AG09309 (cell line): ENCODE measurements around the gene ADAMTS16.

Experiments used
- DNase-seq: peaks from one replicate; pipeline ENCODE4 v3.0.0-alpha.2; 2010; ENCODE audit warnings: low read depth
- H3K4me3 ChIP-seq: 2 replicates; pipeline ENCODE4 v1.5.1; 2011; ENCODE audit warnings: mild to moderate bottlenecking, low read depth, low read length, moderate library complexity; ENCODE audit not compliant: control insufficient read depth
- TF ChIP-seq, protein P1 (sequence below): IDR thresholded peaks from 2 replicates; pipeline ENCODE4 v1.5.1; 2011; ENCODE audit warnings: mild to moderate bottlenecking, low read depth, low read length, inconsistent platforms; ENCODE audit not compliant: insufficient read depth, control insufficient read depth; ENCODE audit errors: missing control alignments

Gene ADAMTS16

DNA sequence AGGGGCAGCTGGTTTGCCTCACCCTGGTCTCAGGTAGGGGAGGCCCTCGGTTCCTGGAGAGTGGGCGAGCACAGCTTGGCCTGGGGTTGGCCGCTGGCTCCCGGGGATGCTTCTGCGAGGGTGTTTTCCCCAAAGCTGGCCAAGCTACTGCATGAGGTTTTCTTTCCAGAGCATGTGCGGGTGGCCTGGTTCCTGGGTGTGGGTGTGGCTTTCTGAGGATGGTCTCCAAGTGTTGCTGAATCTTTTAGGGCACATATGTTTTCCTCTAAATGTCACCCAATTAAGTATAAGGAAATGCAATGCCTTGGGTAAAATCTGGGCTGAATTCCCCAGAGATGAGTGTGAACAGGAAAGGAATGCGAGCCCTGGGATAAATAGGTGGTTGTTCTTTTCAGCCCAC is 166.6 kb downstream of the ADAMTS16 start:
- H3K4me3 ChIP-seq: no peak overlapping the region
- peak; percentile 70 for DNase-seq
- TF ChIP-seq, protein P1, sequence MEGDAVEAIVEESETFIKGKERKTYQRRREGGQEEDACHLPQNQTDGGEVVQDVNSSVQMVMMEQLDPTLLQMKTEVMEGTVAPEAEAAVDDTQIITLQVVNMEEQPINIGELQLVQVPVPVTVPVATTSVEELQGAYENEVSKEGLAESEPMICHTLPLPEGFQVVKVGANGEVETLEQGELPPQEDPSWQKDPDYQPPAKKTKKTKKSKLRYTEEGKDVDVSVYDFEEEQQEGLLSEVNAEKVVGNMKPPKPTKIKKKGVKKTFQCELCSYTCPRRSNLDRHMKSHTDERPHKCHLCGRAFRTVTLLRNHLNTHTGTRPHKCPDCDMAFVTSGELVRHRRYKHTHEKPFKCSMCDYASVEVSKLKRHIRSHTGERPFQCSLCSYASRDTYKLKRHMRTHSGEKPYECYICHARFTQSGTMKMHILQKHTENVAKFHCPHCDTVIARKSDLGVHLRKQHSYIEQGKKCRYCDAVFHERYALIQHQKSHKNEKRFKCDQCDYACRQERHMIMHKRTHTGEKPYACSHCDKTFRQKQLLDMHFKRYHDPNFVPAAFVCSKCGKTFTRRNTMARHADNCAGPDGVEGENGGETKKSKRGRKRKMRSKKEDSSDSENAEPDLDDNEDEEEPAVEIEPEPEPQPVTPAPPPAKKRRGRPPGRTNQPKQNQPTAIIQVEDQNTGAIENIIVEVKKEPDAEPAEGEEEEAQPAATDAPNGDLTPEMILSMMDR: no peak

DNA sequence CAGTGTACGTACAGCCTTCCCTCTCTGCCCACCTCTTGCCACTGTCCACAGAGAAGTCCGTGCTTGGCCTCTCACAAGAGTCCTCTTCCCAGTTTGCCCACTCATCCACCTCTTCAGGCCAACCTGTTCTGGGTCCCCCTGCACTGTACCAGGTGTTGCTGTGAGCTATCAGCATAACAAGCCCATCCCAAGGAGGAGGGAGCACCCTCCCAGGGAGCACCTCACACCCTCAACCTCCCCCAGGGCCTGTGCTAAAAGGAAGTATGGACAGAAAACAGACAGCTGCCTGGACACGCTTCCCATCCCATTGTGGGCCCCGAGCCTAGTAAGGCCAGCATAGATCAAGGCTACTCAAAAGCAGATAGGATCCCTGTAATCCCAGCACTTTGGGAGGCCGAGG is 168.2 kb downstream of the ADAMTS16 start:
- H3K4me3 ChIP-seq: no peak overlapping the region
- DNase-seq: no peak
- TF ChIP-seq, protein P1: no peak

GRCh38 chr5:5309645-5310044 is 169.5 kb downstream of the ADAMTS16 start:
- TF ChIP-seq, protein P1: no peak
- DNase-seq: no peak
- H3K4me3 ChIP-seq: no peak overlapping the region

DNA sequence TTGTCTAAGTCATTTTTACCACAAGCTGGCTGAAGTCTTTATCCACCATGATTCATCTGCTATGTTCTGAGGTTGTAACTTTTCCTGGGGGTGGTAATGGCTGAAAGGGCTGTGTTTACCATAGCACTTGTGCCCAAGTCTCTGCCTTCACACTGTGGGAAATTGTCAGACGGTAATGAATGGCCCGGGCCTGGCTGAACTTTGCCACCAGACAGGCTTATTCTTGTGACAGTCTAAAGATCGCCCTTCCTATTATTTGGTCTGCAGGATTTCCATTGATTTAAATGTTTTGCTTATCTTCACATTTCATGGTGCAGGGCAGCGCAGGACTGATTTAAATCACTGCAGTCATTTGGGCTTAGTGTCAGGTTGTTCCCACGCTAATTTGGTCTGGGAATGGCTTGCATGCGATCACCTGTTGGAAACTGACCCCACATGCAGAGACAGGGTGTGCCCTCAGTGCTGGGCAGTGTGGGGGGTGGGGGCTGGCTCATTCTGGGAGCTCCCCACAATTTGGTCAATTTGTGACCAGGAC is 173.0 kb downstream of the ADAMTS16 start:
- H3K4me3 ChIP-seq: no peak overlapping the region
- TF ChIP-seq, protein P1: no peak
- peak; percentile 28 for DNase-seq

DNA sequence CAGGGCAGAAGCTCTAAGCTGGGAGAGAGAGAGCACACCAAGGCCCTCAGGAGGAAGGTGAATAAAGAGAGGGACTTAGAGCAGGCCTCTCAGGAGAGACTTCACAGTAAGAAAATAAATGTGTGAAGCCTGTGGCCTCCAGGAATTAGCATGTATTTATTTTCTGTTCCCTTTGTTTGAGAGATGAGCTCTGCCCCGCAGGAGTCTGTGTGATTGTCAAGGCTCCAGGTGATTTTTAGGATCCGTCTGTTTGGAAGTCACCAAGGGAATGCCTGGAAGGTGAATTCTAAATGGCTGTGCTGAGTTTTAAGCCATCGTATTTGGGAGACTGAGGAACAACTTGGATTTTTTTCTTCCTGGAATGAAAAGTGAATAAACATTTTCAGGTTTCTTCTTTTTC is 174.0 kb downstream of the ADAMTS16 start:
- H3K4me3 ChIP-seq: no peak overlapping the region
- TF ChIP-seq, protein P1: no peak
- DNase-seq: no peak

- H3K4me3 ChIP-seq: no peak overlapping the region
- no peak for DNase-seq
- TF ChIP-seq, protein P1: no peak
Observed at GRCh38 chr5:5314626-5315025, 174.5 kb downstream of the ADAMTS16 start.
